Measurements from ENCODE around the gene PIM1.

PIM1 gene

GRCh38 chr6:37205175-37205996 lies 35.4 kb downstream of the PIM1 start:
- H3K4me1 ChIP-seq (ENCODE audit: control insufficient read depth in 1 of 2, insufficient read depth in 2 of 2, low read length in 2 of 2) = no peaks in the 10 kb centered on the region
- no peak overlapping the region for H3K4me3 ChIP-seq (ENCODE audit: low read depth in 1 of 2, low read length in 2 of 2)
- H3K36me3 ChIP-seq (ENCODE audit: control insufficient read depth in 1 of 2, insufficient read depth in 2 of 2, low read length in 2 of 2) = no peaks in the 10 kb centered on the region
- no peak overlapping the region for H3K27ac ChIP-seq (ENCODE audit: low read length)
- no peaks in the 10 kb centered on the region for H3K27me3 ChIP-seq (ENCODE audit: low read depth, low read length)
- H3K9me3 ChIP-seq (ENCODE audit: control insufficient read depth in 1 of 2, low read length in 2 of 2) = no peaks in the 10 kb centered on the region

- Histone ChIP-seq H3K27me3 (ENCODE audit: low read depth, low read length) (no peaks in the 10 kb centered on the region), H3K4me1 (ENCODE audit: control insufficient read depth in 1 of 2, insufficient read depth in 2 of 2, low read length in 2 of 2) (no peaks in the 10 kb centered on the region), H3K27ac (ENCODE audit: low read length) (no peak overlapping the region), H3K36me3 (ENCODE audit: control insufficient read depth in 1 of 2, insufficient read depth in 2 of 2, low read length in 2 of 2) (no peaks in the 10 kb centered on the region), H3K9me3 (ENCODE audit: control insufficient read depth in 1 of 2, low read length in 2 of 2) (no peaks in the 10 kb centered on the region), H3K4me3 (ENCODE audit: low read depth in 1 of 2, low read length in 2 of 2) (no peak overlapping the region)
These were observed 36.0 kb downstream of the PIM1 start for GRCh38 chr6:37205997-37206340.

GRCh38 chr6:37206622-37207021 lies 36.7 kb downstream of the PIM1 start:
- Histone ChIP-seq H3K27me3 (ENCODE audit: low read depth, low read length) (no peaks in the 10 kb centered on the region), H3K4me1 (ENCODE audit: control insufficient read depth in 1 of 2, insufficient read depth in 2 of 2, low read length in 2 of 2) (no peaks in the 10 kb centered on the region), H3K9me3 (ENCODE audit: control insufficient read depth in 1 of 2, low read length in 2 of 2) (no peaks in the 10 kb centered on the region), H3K27ac (ENCODE audit: low read length) (no peak overlapping the region), H3K36me3 (ENCODE audit: control insufficient read depth in 1 of 2, insufficient read depth in 2 of 2, low read length in 2 of 2) (no peaks in the 10 kb centered on the region), H3K4me3 (ENCODE audit: low read depth in 1 of 2, low read length in 2 of 2) (no peak overlapping the region)

GRCh38 chr6:37207903-37208456 lies 38.0 kb downstream of the PIM1 start:
- H3K27ac ChIP-seq (ENCODE audit: low read length) = no peak overlapping the region
- H3K4me1 ChIP-seq (ENCODE audit: control insufficient read depth in 1 of 2, insufficient read depth in 2 of 2, low read length in 2 of 2) = no peaks in the 10 kb centered on the region
- H3K9me3 ChIP-seq (ENCODE audit: control insufficient read depth in 1 of 2, low read length in 2 of 2) = no peaks in the 10 kb centered on the region
- no peaks in the 10 kb centered on the region for H3K36me3 ChIP-seq (ENCODE audit: control insufficient read depth in 1 of 2, insufficient read depth in 2 of 2, low read length in 2 of 2)
- H3K27me3 ChIP-seq (ENCODE audit: low read depth, low read length) = no peaks in the 10 kb centered on the region
- no peak overlapping the region for H3K4me3 ChIP-seq (ENCODE audit: low read depth in 1 of 2, low read length in 2 of 2)

GRCh38 chr6:37208793-37209192 lies 38.8 kb downstream of the PIM1 start:
- H3K36me3 ChIP-seq (ENCODE audit: control insufficient read depth in 1 of 2, insufficient read depth in 2 of 2, low read length in 2 of 2) = no peaks in the 10 kb centered on the region
- no peak overlapping the region for H3K27ac ChIP-seq (ENCODE audit: low read length)
- no peaks in the 10 kb centered on the region for H3K27me3 ChIP-seq (ENCODE audit: low read depth, low read length)
- no peak overlapping the region for H3K4me3 ChIP-seq (ENCODE audit: low read depth in 1 of 2, low read length in 2 of 2)
- no peaks in the 10 kb centered on the region for H3K9me3 ChIP-seq (ENCODE audit: control insufficient read depth in 1 of 2, low read length in 2 of 2)
- no peaks in the 10 kb centered on the region for H3K4me1 ChIP-seq (ENCODE audit: control insufficient read depth in 1 of 2, insufficient read depth in 2 of 2, low read length in 2 of 2)

GRCh38 chr6:37209461-37210205 lies 39.7 kb downstream of the PIM1 start:
- no peaks in the 10 kb centered on the region for H3K27me3 ChIP-seq (ENCODE audit: low read depth, low read length)

GRCh38 chr6:37210313-37210968 lies 40.5 kb downstream of the PIM1 start:
- H3K36me3 ChIP-seq (ENCODE audit: control insufficient read depth in 1 of 2, insufficient read depth in 2 of 2, low read length in 2 of 2) = no peaks in the 10 kb centered on the region
- no peak overlapping the region for H3K4me3 ChIP-seq (ENCODE audit: low read depth in 1 of 2, low read length in 2 of 2)
- no peaks in the 10 kb centered on the region for H3K4me1 ChIP-seq (ENCODE audit: control insufficient read depth in 1 of 2, insufficient read depth in 2 of 2, low read length in 2 of 2)
- no peaks in the 10 kb centered on the region for H3K27me3 ChIP-seq (ENCODE audit: low read depth, low read length)
- H3K27ac ChIP-seq (ENCODE audit: low read length) = no peak overlapping the region
- no peaks in the 10 kb centered on the region for H3K9me3 ChIP-seq (ENCODE audit: control insufficient read depth in 1 of 2, low read length in 2 of 2)

More at GRCh38 chr6:37209461-37210205, 39.7 kb downstream of the PIM1 start:
- Histone ChIP-seq H3K27ac (ENCODE audit: low read length) (no peak overlapping the region), H3K4me1 (ENCODE audit: control insufficient read depth in 1 of 2, insufficient read depth in 2 of 2, low read length in 2 of 2) (no peaks in the 10 kb centered on the region), H3K4me3 (ENCODE audit: low read depth in 1 of 2, low read length in 2 of 2) (no peak overlapping the region), H3K36me3 (ENCODE audit: control insufficient read depth in 1 of 2, insufficient read depth in 2 of 2, low read length in 2 of 2) (no peaks in the 10 kb centered on the region), H3K9me3 (ENCODE audit: control insufficient read depth in 1 of 2, low read length in 2 of 2) (no peaks in the 10 kb centered on the region)

GRCh38 chr6:37212268-37212667 lies 42.3 kb downstream of the PIM1 start:
- no peaks in the 10 kb centered on the region for H3K9me3 ChIP-seq (ENCODE audit: control insufficient read depth in 1 of 2, low read length in 2 of 2)
- no peaks in the 10 kb centered on the region for H3K27me3 ChIP-seq (ENCODE audit: low read depth, low read length)
- no peak overlapping the region for H3K27ac ChIP-seq (ENCODE audit: low read length)
- H3K4me1 ChIP-seq (ENCODE audit: control insufficient read depth in 1 of 2, insufficient read depth in 2 of 2, low read length in 2 of 2) = no peaks in the 10 kb centered on the region
- no peak overlapping the region for H3K4me3 ChIP-seq (ENCODE audit: low read depth in 1 of 2, low read length in 2 of 2)
- H3K36me3 ChIP-seq (ENCODE audit: control insufficient read depth in 1 of 2, insufficient read depth in 2 of 2, low read length in 2 of 2) = no peaks in the 10 kb centered on the region

- no peaks in the 10 kb centered on the region for H3K9me3 ChIP-seq (ENCODE audit: control insufficient read depth in 1 of 2, low read length in 2 of 2)
- no peak overlapping the region for H3K27ac ChIP-seq (ENCODE audit: low read length)
- H3K4me1 ChIP-seq (ENCODE audit: control insufficient read depth in 1 of 2, insufficient read depth in 2 of 2, low read length in 2 of 2) = peaks cover 0 to 7% of the 10 kb centered on the region in 2 donors
These were observed 48.1 kb downstream of the PIM1 start for GRCh38 chr6:37218061-37218460.

GRCh38 chr6:37218511-37218910 lies 48.6 kb downstream of the PIM1 start:
- H3K9me3 ChIP-seq (ENCODE audit: control insufficient read depth in 1 of 2, low read length in 2 of 2) = no peaks in the 10 kb centered on the region
- H3K27me3 ChIP-seq (ENCODE audit: low read depth, low read length) = no peaks in the 10 kb centered on the region
- H3K36me3 ChIP-seq (ENCODE audit: control insufficient read depth in 1 of 2, insufficient read depth in 2 of 2, low read length in 2 of 2) = no peaks in the 10 kb centered on the region
- no peak overlapping the region for H3K4me3 ChIP-seq (ENCODE audit: low read depth in 1 of 2, low read length in 2 of 2)
- H3K4me1 ChIP-seq (ENCODE audit: control insufficient read depth in 1 of 2, insufficient read depth in 2 of 2, low read length in 2 of 2) = peaks cover 0 to 7% of the 10 kb centered on the region in 2 donors
- H3K27ac ChIP-seq (ENCODE audit: low read length) = no peak overlapping the region

More at GRCh38 chr6:37218061-37218460, 48.1 kb downstream of the PIM1 start:
- H3K36me3 ChIP-seq (ENCODE audit: control insufficient read depth in 1 of 2, insufficient read depth in 2 of 2, low read length in 2 of 2) = no peaks in the 10 kb centered on the region
- no peak overlapping the region for H3K4me3 ChIP-seq (ENCODE audit: low read depth in 1 of 2, low read length in 2 of 2)
- H3K27me3 ChIP-seq (ENCODE audit: low read depth, low read length) = no peaks in the 10 kb centered on the region

GRCh38 chr6:37221585-37222124 lies 51.7 kb downstream of the PIM1 start:
- Histone ChIP-seq H3K27me3 (ENCODE audit: low read depth, low read length) (no peaks in the 10 kb centered on the region), H3K27ac (ENCODE audit: low read length) (no peak overlapping the region), H3K36me3 (ENCODE audit: control insufficient read depth in 1 of 2, insufficient read depth in 2 of 2, low read length in 2 of 2) (no peaks in the 10 kb centered on the region), H3K9me3 (ENCODE audit: control insufficient read depth in 1 of 2, low read length in 2 of 2) (no peaks in the 10 kb centered on the region), H3K4me3 (ENCODE audit: low read depth in 1 of 2, low read length in 2 of 2) (peak overlapping the region; percentile 62 to 94), H3K4me1 (ENCODE audit: control insufficient read depth in 1 of 2, insufficient read depth in 2 of 2, low read length in 2 of 2) (peaks cover 0 to 7% of the 10 kb centered on the region in 2 donors)

Measured in muscle layer of duodenum (tissue), 2 donors.